Measurements from ENCODE around the gene PLAGL2.

GRCh38 chr20:32192698-32193097 is 14.8 kb downstream of the PLAGL2 start:
- TF ChIP-seq CTCF (IDR thresholded peaks at IDR 0.05; ENCODE audit: low read length) (no peak), EZH2 (optimal IDR thresholded peaks at IDR 0.05; ENCODE audit: low read depth, low read length) (no peak)
